IPS DF 4.7 (cell line): Measurements from ENCODE around the gene WASHC4.
"Not testable (repeated sequence)": the region's sequence is repeated elsewhere in the genome, so short reads cannot be mapped to it uniquely, and the experiment has no call there.

Experiments
- DNase-seq: peaks from one replicate; pipeline ENCODE4 v3.0.0-alpha.2; 2013; ENCODE audit warnings: low spot score; ENCODE audit errors: extremely low read depth

The WASHC4 gene

DNA sequence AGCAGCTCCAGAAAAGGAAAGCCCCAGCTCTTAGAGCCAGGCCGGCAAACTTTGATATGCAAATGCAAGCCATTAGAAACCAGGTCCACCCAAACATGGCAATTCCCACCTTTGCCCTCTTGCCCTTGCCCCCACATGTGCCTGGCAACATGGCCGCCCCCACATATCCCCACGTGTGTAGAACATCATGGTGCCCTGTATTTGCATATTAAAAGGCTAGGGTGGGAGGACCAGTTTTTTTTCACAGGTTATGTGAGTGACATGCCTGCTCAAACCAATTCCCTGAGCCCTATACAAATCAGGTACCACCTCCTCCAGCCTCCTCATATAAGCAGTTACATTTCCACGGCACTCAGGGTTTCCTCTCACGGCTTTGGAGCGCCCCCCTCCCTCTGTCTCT, 17.2 kb upstream of the WASHC4 start:
- DNase-seq = no peak

DNA sequence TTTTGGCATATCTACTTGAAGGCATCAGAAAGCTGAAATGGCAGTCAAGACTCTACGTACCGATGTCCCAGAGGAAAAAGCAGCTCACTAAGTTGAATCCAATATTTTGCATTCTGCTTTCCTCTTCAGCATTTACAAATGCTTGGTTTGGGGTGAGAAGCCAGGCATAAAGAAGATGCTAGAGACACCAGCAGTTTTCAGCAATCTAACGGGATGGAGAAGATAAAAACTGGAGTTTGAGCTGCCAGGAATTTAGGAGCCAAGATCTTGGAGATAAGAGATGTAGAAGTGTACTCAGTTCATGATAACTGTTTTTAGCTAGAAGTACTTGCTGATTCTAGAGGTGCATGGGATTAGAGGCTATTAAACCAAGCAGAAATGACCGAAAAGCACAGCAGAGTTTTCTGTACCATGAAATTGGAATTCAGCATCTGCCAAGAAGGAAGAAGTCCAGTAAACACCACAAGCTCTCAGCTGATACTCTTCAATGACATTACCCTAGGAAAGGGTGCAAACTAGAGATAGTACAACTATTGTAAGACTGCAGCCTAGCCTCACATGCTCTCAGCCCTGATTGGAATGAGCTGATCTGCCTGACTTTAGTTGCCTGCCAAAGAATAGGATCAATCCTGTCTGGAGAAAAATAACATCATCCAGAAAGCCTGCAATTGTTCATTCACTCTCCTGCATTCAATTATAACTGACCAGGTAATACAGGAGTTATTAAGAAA, 15.9 kb upstream of the WASHC4 start:
- DNase-seq = no peak

DNA sequence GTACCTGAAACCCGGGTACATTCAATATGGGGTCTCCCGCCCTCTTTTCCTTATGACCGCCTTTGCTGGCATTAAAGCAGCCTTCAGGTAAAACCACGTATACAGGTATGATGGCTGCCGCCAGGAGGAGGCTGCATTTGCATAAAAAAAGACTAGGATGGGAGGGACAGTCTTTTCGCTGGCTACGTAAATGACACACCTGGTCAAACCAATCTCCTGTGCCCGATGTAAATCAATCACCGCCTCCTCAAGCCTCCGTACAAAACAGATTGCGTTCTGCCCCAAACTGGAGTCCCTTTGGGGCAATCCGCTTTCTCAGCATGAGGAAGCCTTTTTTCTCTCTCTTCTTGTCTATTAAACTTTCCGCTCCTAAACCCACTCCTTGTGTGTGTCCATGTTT, 15.2 kb upstream of the WASHC4 start:
- peak; percentile 98 for DNase-seq

DNA sequence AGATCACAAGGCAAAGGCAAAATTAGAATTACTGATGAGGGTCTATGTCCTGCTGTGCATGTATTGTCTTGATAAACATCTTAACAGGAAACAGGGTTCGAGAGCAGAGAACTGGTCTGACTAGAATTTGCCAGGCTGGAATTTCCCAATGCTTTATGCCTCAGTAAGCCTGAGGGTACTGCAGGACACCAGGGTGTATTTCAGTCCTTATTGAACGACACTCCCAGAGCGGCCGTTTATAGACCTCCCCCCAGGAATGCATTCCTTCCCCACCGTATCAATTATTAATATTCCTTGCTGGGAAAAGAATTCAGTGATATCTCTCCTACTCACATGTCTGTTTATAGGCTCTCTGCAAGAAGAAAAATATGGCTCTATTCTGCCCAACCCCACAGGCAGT, 12.2 kb upstream of the WASHC4 start:
- DNase-seq = not testable (repeated sequence)

DNA sequence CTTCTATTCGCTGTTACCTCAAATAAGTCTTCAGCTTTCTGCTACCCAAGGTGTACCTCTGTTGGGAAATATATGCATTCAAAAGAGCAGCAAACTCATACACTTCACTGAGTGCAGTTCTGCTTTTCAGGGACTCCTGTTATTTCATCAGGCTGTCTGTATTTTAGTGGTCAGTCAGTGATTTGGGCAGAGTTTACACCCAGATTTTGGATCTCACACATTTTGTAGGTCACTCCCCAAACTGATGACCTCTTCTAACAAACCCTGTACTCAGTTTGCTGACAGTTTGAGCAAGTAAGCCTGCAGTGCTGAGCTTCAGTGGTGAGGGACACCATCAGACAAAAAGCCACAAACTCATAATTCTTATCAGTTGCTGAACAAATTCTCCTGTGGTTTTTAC, 8.2 kb upstream of the WASHC4 start:
- no peak for DNase-seq

DNA sequence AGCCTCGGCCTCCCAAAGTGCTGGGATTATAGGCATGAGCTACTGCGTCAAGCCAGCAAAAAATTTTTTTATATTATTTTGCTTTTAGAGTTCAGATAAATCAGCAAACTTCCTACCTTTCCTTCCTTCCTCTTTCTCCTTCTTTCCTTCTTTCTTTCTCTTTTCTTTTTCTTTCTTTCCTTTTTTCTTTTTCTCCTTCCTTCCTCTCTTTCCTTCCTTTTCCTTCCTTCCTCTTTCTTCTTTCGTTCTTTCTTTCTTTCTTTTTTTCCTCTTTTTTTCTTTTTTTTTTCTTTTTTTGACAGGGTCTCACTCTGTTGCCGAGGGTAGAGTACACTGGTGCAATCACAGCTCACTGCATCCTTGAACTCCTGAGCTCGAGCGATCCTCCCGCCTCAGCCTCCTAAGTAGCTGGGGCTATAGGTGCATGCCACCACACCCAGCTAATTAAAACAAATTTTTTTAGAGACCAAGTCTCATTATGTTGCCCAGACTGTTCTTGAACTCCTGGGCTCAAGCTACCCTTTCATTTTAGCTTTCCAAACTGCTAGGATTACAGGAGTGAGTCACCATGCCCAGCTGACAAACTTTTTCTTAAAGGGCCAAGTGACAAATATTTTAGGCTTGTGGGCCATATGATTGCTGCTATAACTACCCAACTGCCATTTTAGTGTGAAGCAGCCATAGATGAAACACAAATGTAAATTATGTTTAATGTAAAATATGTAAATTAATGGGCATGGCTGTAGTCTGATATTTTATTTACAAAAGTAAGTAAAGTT, 7.1 kb upstream of the WASHC4 start:
- DNase-seq = no peak

DNA sequence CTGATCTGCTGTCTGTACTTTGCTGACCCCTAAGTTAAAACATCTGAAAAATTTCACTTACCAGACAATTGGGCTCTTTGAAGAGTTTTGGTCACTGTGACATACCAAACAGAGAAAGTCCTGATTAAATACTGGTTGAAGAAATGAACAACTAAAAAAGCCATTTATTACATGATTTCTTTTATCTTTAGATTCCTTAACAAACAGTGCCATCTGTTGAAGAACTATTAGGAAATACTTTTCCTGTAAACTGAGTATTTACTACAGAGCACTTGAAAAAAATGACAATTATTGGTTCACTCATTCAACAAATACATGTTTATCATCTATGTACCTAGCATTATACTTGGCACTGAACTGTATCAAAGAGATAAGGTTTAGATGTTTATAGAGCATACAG, 6.5 kb upstream of the WASHC4 start:
- no peak for DNase-seq

DNA sequence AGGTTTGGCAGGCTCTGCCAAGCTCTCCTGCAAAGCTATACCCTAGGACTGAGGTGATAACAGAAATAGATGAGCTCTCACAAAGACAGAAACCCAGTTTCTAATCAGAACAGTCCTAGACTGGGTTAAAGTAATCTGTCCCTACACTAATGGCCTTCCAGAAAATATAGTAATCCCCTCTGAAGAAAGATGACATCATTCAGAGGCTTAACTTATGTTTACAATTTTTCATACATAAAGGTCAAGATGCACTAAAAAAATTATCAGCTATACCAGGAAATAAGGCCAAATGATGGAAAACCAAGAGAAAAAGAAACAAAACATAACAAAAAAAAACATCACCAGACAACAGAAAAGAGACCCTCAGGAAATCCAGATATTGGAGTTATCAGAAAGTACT, 4.9 kb upstream of the WASHC4 start:
- no peak for DNase-seq

DNA sequence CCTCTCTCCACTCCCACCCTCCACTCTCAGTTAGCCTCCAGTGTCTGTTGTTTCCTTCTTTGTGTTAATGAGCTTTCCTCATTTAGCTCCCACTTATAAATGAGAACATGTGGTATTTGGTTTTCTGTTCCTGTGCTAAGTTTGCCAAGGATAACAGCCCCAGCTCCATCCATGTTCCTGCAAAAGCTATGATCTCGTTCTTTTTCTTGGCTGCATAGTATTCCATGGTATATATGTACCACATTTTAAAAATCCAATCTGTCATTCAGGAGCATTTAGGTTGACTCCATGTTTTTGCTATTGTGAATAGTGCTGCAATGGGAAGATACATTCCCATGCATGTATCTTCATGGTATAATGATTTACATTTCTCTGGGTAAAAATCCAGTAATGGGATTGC, 2.8 kb upstream of the WASHC4 start:
- DNase-seq = no peak

DNA sequence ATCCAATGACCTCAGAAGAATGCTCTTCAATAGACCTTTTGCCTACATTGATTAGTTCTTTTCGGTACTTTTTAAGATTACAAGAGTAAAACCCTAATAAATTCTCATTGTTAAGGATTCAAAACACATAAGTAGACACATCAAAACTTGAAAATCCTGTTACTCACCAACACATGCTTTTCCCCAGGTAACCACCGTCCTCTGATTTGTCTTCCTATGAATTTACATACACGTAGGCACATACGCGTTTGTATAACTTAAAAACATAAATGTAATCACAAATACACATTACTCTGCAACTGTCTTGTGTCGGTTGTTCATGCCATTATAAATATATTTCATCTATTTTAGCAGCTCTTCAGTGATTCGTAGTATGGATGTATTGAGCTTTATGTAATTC, 910 bp upstream of the WASHC4 start:
- no peak for DNase-seq

DNA sequence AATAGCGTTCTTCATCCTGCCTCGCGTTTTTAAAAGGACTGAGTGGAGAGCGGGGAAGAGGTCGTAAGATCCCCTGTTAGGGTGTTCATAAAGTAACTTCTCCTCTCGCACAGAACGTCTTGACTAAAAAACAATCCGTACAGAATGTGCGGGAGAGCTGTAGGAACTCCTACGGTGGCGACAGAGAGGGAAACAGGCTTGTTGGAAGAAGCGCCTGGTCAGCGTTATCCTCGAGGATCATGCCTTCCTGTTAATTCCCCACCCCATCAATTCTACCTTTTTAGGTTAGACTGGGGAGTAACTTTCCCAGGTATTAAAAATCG, 399 bp upstream of the WASHC4 start:
- no peak for DNase-seq

DNA sequence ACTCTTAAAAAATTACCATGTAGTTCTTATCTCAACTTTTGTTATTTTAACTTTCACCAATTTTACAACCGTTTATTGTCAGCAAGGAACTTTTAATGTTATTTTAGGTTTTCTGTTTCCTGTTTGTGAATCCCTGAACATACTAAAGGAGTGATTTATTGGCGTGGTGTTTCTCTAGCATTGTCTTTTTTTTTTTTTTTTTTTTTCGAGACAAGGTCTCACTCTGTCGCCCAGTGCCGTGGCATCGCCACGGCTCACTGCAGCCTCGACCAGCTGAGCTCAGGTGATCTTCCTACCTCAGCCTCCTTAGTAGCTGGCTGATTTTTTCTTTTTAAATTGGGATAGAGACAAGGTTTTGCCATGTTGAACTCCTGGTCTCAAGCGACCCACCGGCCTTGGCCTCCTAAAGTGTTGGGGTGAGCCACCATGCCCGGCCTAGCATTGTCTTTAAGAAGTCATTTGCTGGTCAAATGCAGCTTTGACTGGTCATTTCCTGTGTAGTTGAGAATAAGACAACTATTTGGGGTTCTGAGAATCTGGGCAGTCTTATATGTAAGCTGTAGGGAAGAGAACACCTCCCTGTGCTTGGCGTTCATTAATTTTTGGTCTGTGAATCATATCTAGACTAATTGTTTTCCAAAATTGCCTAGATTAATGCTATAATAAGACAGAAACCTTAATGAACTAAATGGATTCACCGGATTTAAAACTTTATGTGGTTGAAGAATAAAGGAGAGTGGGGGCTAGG, 2.1 kb downstream of the WASHC4 start:
- no peak for DNase-seq

DNA sequence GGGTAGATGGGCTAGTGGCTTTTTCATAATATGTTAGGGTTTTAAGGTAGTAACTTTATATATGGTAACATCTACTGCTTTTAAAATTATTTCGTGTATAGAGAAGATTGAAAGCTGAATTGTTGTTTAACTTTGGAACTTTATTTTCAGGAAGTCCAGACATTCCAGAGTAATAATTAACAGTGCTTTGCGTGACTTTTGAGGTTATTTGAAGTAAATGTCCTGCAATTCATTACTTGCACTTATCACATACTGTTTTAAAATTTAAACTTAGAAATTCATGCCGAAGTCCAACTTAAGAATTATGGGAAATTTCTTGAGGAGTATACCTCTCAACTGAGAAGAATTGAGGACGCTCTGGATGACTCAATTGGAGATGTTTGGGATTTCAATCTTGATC, 3.3 kb downstream of the WASHC4 start:
- DNase-seq = no peak

DNA sequence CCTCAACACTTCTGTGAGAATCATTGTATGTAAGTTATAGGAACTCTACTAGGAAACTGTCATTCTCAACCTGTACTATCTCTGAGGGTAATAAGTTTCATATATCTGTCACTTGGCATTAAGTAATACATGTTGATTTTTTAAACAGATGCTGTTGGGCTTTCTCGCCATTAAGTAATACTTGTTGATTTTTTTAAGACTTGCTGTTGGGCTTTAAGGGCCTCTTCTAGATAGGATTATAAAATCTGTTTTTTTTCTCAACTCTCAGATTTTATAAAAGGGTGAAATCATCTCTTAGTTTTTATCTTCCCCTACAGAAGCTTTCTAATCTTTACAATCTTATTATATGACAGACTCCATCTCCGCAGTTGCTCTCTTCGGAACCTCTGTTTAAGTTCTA, 5.6 kb downstream of the WASHC4 start:
- DNase-seq = no peak

DNA sequence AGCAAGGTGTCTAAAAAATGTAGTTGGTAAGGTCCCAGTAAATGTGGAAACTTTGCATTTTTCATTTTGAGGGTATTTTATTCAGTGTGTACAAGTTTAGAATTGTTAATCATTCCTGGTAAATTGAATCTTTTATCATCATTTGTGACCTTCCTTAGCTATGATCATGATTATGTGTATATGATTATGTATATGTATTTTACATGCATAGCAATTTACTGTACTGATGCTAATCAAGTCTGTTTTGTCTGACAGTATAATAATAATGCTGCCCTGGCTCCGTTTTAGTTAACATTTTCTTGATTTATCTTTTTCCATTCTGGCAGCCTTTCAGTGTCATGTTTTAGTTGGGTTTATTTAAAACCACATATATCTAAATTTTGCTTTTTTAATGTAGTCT, 9.4 kb downstream of the WASHC4 start:
- DNase-seq = no peak

DNA sequence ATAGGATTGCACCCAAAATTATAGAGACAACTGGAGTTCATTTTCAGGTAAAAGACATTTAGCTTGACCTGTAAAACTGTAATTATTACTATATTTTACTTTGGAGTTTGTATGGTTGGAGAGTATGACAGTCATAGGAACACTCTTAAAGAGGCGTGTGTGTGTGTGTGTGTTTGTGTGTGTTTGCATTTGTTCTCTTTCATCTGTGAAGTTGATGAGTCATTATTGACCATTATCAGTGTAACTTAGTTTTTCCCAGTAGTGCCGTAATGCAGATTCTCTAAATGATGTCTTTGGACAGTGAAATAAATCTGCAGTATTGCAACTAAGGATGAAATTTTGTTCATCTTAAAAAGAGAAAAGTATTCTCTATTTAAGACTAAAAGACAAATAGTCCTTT, 13.0 kb downstream of the WASHC4 start:
- no peak for DNase-seq

DNA sequence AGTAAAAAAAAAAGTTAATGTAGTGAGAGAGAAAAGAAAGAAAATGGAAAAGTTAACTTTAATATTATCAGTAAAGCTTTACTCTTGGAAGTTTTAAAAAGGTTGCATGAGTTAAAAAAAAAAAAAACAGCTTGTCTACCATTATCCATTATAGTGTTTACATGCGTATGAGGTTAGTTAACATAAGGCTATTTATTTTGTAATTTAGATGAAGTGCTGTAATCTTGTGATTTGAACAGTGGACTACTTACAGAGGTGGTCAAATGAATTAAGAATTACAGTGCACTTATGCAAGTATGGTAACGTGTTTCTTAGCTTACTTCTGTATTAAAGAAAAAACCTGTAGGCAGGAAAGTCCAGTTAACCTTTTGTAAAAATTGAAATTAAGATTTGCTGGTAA, 30.7 kb downstream of the WASHC4 start:
- DNase-seq = no peak

DNA sequence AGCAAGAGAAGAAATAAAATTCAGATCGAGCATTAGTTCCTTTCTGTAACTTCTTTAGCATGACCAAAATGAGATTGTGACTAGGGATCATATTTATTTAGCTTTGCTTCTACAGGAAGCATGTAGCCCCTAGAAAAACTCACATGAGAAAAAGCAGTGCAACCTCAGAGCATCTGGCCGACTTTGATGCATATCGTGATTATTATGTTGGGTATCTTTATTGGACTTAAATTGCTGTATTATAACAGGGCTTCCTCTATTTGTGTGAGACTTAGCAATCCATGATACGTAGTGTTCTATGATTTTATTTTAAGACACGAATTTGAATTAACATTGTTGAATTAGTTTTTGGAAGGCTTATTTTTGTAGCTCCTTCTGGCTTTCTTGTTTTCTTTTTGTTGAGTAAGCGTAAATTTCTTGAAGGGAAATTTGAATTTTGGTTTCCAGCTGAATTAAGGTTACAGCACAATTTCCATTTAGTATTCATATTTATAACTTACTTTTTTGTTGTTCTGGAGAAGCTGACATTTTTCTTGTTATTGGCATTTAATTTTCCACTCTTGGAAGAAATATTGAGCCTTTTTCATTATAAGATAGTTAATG, 33.9 kb downstream of the WASHC4 start:
- no peak for DNase-seq

DNA sequence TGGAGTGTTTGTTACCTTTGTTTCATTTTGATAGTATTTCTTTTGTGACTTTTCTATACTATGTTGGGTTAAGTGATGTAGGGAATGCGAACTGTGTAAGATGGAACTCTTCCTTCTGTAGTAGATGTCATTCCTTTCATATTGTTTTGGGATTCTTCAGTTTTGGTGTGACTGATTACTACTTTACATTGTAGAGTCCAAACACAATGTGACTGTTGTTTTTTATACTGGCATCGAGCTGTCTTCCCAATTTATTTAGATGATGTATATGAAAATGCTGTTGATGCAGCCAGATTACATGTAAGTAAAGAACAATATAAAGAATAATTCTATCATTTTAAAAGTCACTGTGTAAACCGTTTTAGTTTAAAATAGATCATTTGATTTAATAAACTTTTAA, 34.7 kb downstream of the WASHC4 start:
- DNase-seq = no peak

DNA sequence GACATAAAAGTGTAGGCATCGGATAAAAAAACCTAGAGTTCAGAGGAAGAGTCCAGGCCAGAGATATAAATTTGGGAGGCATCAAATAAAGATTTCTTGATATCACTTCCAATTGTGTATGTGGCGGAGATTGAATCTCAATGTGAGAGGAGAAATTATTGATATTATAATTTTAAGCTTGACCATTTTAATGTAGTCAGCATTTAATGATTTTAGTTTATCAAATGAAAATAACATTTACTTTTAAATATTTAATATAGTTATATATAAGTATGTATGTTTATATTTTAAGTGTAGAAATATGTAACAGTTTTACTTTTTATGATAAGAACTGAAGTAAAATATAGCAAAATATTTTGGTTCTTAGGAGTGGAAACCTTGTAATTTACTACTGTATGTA, 48.7 kb downstream of the WASHC4 start:
- DNase-seq = no peak

DNA sequence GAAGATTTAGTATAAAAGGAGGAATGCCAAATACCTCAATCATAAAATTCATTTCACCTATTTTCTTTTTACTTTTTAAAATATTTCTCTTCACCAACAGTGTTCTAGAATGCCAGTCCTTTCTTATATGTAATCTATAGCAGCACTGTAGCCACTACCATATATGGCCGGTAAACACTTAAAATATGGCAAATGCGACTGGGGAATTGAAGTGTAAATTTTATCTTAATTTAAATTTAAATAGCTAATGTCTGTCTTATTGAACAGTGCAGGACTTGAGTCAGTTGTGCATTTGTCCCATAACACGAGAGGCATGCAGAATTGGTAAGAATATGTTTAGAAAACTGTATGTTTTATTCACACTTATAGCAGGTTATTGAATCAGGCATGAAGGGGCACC, 50.1 kb downstream of the WASHC4 start:
- DNase-seq = no peak

DNA sequence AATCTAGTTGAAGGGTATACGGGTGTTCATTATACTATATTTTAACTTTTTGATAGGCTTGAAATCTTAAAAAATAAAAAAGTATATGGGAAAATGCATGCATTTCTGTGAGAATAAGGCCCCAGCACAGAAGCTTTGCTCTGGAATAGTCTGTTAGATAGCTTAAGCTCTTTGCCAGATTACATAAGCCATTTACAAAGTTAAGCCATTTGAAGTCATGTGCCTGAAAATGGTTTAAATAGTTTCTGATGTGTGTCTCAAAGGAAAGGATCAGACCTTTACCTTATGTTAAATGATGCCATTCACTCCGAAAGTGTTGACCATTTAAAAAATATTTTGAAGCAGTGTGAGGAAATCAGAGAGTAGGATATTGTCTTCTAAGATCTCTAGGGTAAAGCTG, 51.3 kb downstream of the WASHC4 start:
- no peak for DNase-seq
